Measurements from ENCODE around the gene HAPLN3. TPM values are rescaled to one million over a fixed set of nuclear protein-coding genes. Genes with fewer than 3 reads are reported as not detected.

The HAPLN3 gene
- total RNA-seq, 1 experiment from 2014 or later = 8.8 TPM

DNA sequence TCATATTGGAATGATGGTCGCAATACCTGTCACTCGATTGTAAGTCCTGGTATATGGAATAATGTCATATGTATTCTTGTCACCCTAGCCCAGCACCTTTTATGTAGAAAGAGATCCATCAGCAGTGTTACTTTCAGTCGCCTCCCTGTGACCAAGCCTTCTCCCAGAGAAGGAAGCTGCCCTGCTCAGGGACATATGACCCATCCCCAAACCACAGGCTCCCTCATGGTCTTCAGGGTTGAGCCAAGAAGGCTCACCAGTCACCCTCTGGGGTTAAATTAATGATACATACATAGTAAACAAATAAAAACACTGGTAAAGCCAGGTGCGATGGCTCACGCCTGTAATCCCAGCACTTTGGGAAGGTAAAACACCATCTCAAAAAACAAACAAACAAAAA, 22.4 kb upstream of the HAPLN3 start:
- Mint-ChIP-seq H3K36me3 (ENCODE audit: insufficient read depth, unreplicated experiment) (peaks cover 21% of the 10 kb centered on the region), H3K9me3 (ENCODE audit: low read depth, unreplicated experiment) (no peaks in the 10 kb centered on the region), H3K4me3 (ENCODE audit: low read depth, unreplicated experiment) (no peak overlapping the region), H3K27ac (ENCODE audit: unreplicated experiment) (no peak overlapping the region), H3K4me1 (ENCODE audit: low read depth, unreplicated experiment) (peaks cover 20% of the 10 kb centered on the region), H3K27me3 (ENCODE audit: unreplicated experiment) (peaks cover 14% of the 10 kb centered on the region)
- intact Hi-C loops (cut with micrococcal nuclease; ENCODE audit: unreplicated experiment) = no loop called here
- TF ChIP-seq, protein P1, sequence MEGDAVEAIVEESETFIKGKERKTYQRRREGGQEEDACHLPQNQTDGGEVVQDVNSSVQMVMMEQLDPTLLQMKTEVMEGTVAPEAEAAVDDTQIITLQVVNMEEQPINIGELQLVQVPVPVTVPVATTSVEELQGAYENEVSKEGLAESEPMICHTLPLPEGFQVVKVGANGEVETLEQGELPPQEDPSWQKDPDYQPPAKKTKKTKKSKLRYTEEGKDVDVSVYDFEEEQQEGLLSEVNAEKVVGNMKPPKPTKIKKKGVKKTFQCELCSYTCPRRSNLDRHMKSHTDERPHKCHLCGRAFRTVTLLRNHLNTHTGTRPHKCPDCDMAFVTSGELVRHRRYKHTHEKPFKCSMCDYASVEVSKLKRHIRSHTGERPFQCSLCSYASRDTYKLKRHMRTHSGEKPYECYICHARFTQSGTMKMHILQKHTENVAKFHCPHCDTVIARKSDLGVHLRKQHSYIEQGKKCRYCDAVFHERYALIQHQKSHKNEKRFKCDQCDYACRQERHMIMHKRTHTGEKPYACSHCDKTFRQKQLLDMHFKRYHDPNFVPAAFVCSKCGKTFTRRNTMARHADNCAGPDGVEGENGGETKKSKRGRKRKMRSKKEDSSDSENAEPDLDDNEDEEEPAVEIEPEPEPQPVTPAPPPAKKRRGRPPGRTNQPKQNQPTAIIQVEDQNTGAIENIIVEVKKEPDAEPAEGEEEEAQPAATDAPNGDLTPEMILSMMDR (IDR thresholded peaks at IDR 0.05; ENCODE audit: unreplicated experiment) = no peak
- CTCF ChIA-PET = no interaction called here
- no peak for DNase-seq
- no TSS peak for BruUV-seq (replicated peaks)

DNA sequence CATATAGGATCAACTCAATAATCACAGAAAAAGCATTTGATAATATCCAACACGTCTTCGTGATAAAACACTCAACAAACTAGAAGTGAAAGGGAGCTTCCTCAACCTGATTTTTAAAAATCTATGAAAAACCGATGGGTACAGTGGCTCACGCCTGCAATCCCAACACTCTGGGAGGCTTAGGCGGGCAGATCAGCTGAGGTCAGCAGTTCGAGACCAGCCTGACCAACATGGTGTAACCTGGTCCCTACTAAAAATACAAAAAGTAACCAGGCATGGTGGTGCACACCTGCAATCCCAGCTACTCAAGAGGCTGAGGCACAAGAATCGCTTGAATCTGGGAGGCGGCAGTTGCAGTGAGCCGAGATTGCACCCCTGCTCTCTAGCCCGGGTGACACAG, 20.0 kb upstream of the HAPLN3 start:
- no peak overlapping the region for H3K27ac Mint-ChIP-seq (ENCODE audit: unreplicated experiment)
- CTCF ChIA-PET = interaction anchor here (0.7 kb wide), 1 partner anchor 56 kb away, joined by 3 read pairs; no protein-coding TSS in a partner anchor
- TF ChIP-seq, protein P1 (IDR thresholded peaks at IDR 0.05; ENCODE audit: unreplicated experiment) = no peak

DNA sequence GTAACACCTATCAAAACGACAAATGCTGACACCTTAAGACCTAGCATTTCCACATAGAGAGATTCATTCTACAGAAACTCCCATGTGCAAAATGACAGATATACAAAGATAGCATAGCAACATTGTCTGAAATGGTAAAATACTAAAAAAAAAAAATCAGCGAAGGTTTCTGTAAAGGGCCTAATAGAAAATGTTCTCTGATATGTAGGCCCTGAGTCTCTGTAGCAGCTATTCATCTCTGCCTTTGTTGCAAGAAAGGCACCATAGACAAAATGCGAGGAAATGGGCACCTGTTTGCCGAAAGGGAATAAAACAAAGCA, 18.5 kb upstream of the HAPLN3 start:
- no TSS peak for BruUV-seq (replicated peaks)
- TF ChIP-seq, protein P1 (IDR thresholded peaks at IDR 0.05; ENCODE audit: unreplicated experiment) = no peak
- H3K4me1 Mint-ChIP-seq (ENCODE audit: low read depth, unreplicated experiment) = peaks cover 14% of the 10 kb centered on the region
- H3K4me3 Mint-ChIP-seq (ENCODE audit: low read depth, unreplicated experiment) = peak overlapping the region; percentile 85
- H3K36me3 Mint-ChIP-seq (ENCODE audit: insufficient read depth, unreplicated experiment) = peaks cover 18% of the 10 kb centered on the region
- CTCF ChIA-PET = interaction anchor here (0.6 to 1.9 kb wide), 2 partner anchors 9 to 141 kb away, joined by 4 to 6 read pairs; no protein-coding TSS in a partner anchor
- no peak for DNase-seq
- H3K27me3 Mint-ChIP-seq (ENCODE audit: unreplicated experiment) = peaks cover 14% of the 10 kb centered on the region
- H3K27ac Mint-ChIP-seq (ENCODE audit: unreplicated experiment) = peak overlapping the region; percentile 28
- no peaks in the 10 kb centered on the region for H3K9me3 Mint-ChIP-seq (ENCODE audit: low read depth, unreplicated experiment)
- intact Hi-C loops (cut with micrococcal nuclease; ENCODE audit: unreplicated experiment) = no loop called here

More for the DNA sequence above, 20.0 kb upstream of the HAPLN3 start:
- peaks cover 27% of the 10 kb centered on the region for H3K36me3 Mint-ChIP-seq (ENCODE audit: insufficient read depth, unreplicated experiment)
- H3K9me3 Mint-ChIP-seq (ENCODE audit: low read depth, unreplicated experiment) = no peaks in the 10 kb centered on the region
- peaks cover 14% of the 10 kb centered on the region for H3K27me3 Mint-ChIP-seq (ENCODE audit: unreplicated experiment)
- intact Hi-C loops (cut with micrococcal nuclease; ENCODE audit: unreplicated experiment) = no loop called here
- no peak for DNase-seq
- no peak overlapping the region for H3K4me3 Mint-ChIP-seq (ENCODE audit: low read depth, unreplicated experiment)
- peaks cover 23% of the 10 kb centered on the region for H3K4me1 Mint-ChIP-seq (ENCODE audit: low read depth, unreplicated experiment)
- BruUV-seq (replicated peaks) = no TSS peak

DNA sequence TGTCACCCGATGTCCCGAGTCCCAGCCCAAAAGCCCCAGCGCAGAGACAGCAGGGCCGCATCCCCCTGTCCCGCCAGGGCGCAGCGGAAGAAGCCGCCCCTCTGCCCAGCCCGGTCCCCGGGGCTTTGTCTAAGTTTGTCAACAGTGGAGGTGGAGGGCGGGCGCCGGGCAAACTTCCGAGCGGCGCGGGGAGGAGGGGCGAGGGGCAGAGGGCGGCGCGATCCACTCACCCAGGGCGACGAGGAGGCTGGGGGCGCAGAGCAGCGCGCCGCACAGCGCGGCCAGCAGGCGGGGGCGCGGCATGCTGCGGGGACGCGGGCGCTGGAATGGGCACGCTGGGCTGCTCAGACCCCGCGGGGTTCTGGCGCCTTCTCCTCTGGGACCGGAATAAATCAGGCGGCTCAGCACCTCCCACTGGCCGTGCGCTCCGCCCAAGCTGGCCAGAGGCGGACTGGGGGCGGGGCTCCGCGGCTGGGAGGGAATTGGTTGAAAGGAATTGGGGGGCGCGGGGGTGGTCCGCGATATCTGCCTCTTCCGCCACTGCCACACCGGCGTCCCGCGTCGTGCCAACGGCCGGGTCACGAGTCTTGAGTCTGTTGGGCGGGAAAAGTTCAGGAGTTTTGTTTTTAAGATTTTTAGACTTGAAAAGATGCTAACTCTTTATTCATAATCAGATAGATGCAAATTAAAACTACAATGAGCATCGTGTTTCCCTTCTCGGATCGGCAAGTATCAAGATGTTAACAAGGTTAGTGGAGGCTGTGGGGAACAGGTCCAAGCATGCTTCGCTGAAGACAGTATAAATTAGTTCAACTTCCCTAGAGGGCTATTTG, 17.9 kb upstream of the HAPLN3 start, which contains the start of gene MFGE8:
MFGE8 (minus strand) TSS at position 363 of the 833 bp plus-strand sequence; CDS start at position 303, 60 bp downstream.
- CTCF ChIA-PET = interaction anchor here (1.9 kb wide), 1 partner anchor 8 kb away, joined by 6 read pairs; no protein-coding TSS in a partner anchor
- H3K27ac Mint-ChIP-seq (ENCODE audit: unreplicated experiment) = peak within 1 kb of the TSS; percentile 28
- intact Hi-C loops (cut with micrococcal nuclease; ENCODE audit: unreplicated experiment) = no loop called here
- DNase-seq = peak; percentile 83
- no TSS peak for BruUV-seq (replicated peaks)
- peaks cover 14% of the 10 kb centered on the region for H3K27me3 Mint-ChIP-seq (ENCODE audit: unreplicated experiment)
- TF ChIP-seq, protein P1 (IDR thresholded peaks at IDR 0.05; ENCODE audit: unreplicated experiment) = no peak
- peak within 1 kb of the TSS; percentile 85 for H3K4me3 Mint-ChIP-seq (ENCODE audit: low read depth, unreplicated experiment)
- peaks cover 9% of the 10 kb centered on the region for H3K4me1 Mint-ChIP-seq (ENCODE audit: low read depth, unreplicated experiment)
- H3K36me3 Mint-ChIP-seq (ENCODE audit: insufficient read depth, unreplicated experiment) = peaks cover 16% of the 10 kb centered on the region
- no peaks in the 10 kb centered on the region for H3K9me3 Mint-ChIP-seq (ENCODE audit: low read depth, unreplicated experiment)
